Measurements from ENCODE around the gene ZXDC.

Gene ZXDC

GRCh38 chr3:126452213-126452612, 23.5 kb downstream of the ZXDC start:
- no peak for DNase-seq (ENCODE audit: low spot score)

- no peak for DNase-seq (ENCODE audit: low spot score)
Observed at GRCh38 chr3:126451511-126451910, 24.2 kb downstream of the ZXDC start.

DNA sequence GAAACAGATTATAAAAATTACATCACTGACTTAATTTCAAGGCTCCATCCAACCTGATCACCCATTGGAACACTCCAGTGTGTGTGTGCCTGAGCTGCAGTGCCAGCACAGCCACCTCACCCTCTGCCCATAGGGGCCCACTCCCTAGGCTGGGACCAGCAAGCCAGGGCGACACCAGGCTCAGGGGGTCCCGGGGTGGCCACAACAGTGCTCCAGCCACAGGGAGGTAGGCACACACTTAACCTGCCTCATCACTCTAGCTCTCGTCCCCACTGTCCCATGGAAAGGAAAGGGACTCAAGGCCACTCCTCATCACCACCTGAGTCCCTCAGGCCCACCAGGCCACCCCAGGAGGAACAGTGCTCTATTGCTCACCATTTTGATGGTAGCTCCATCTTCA, 24.9 kb downstream of the ZXDC start:
- no peak for DNase-seq (ENCODE audit: low spot score)

- DNase-seq (ENCODE audit: low spot score) = no peak
Observed at GRCh38 chr3:126450219-126450618, 25.5 kb downstream of the ZXDC start.

GRCh38 chr3:126449621-126450051, 26.1 kb downstream of the ZXDC start:
- no peak for DNase-seq (ENCODE audit: low spot score)

- DNase-seq (ENCODE audit: low spot score) = no peak
Observed at GRCh38 chr3:126448893-126449180, 26.9 kb downstream of the ZXDC start.

DNA sequence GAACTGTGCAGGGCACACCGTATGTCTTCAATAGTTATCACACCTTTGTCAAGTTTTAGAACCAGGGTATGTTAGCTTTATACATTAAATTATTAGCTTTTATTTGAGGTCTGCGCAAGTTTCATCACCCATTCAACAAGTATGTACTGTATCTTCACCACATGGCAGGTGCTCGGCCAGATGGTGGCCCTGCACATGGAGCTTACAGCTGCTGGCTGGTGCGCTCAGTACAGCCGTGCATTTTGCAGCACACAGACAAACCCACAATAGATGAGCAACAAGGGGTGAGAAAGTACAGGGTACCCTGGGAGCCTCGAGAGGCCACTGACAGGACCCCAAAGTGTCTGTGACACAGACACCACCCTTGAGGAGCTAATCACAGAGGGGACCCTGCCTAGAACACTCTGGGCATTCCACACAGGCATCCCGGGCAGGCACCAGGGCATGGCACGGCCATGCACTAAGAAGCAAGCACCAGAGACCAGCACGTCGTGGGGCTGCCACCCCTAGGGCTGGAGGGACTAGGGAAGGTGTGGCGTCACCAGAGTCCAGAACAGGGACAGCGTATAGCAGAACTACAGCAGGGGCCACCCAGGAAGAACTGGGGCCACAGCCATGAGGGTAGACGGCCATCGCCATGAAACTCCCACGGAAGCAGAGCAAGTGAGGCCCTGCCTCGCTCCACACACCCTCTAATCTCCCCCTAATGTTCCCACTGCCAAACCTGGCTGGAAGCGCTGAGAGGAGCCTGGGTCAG, 27.4 kb downstream of the ZXDC start:
- DNase-seq (ENCODE audit: low spot score) = no peak

DNA sequence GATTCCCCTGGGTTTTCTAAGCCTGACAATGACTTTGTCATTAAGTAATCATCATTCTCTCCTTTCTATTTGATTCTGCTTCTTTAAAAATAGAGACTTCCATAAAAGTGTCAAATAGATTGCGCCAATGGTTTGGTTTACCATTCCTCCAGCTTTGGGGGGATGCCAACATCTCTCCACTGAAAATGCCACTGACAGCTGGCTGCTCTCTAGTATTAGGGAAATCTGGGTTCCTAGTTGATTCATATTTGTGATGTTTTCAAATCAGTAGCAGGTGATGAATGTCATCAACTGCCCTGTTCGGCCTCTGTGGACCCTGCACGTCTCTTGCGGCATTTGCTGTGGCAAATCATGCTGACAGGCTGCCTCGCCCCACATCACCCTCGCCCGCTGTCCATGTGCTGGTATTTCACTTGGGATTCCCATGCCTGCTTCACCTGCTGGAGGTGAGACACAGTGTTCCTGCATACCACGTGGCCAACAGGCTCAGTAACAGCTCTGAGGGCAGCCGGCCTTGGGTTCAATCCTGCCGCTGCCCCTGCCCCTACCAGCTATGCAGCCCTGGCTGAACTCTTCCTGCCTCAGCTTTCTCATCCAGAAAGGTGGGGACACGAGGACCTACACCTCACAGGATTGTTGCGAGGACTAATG, 28.1 kb downstream of the ZXDC start:
- DNase-seq (ENCODE audit: low spot score) = no peak

- DNase-seq (ENCODE audit: low spot score) = no peak
Observed at GRCh38 chr3:126446791-126447190, 28.9 kb downstream of the ZXDC start.

GRCh38 chr3:126446301-126446700, 29.4 kb downstream of the ZXDC start:
- DNase-seq (ENCODE audit: low spot score) = no peak

- no peak for DNase-seq (ENCODE audit: low spot score)
Observed at GRCh38 chr3:126445506-126445905, 30.2 kb downstream of the ZXDC start.

- DNase-seq (ENCODE audit: low spot score) = no peak
Observed at GRCh38 chr3:126442856-126443242, 32.8 kb downstream of the ZXDC start.

DNA sequence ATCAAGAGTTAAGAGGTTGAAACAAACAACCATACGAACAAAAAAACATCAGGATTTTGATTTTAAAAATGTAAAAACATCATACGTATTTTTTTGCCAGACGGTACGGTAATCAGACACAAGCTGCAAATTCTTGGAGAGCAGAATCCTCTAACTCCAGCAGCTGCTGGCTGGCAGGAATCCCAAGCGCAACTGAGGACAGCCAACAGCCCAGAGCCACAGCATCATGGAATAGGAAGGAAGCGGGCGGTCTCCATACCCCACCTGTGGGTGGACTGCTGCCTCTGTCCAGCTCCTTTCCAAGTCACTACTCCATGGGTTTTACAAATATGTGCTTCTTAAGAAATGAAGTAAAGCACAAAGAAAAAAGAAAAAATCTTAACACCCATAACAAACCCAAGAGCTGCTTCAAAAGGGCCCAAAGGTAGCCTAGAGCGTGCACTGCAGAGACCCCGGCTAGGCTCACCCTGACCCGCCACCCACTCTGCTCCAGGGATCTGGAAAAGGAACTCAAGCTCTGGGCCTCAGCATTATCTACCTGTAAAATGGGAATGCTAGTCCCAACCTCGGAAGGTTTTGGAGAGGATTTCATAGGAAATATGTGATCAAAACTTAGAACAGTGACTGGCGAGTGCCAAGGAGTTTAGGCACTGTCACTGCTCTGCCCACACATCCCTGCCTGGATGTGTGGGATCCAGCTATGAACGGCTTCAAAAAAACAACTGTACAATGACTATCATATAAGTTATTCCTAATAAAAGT, 33.4 kb downstream of the ZXDC start:
- no peak for DNase-seq (ENCODE audit: low spot score)

- DNase-seq (ENCODE audit: low spot score) = no peak
Observed at GRCh38 chr3:126441256-126441880, 34.3 kb downstream of the ZXDC start.

DNA sequence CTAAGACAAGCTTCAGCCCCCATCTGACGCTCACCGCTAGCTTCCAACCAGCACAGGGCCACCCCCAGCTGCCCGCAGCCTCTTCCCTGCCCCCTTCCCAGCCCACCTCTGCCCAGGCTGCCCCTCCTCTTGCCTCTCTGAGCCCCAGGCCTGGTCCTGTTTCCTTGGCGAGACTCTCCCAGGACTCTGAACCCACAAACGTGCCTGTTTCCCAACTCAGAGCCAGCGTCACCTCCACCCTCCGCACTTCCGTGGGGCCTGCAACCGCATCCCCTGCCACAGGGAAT, 35.0 kb downstream of the ZXDC start:
- no peak for DNase-seq (ENCODE audit: low spot score)

GRCh38 chr3:126439968-126440708, 35.6 kb downstream of the ZXDC start:
- no peak for DNase-seq (ENCODE audit: low spot score)

- DNase-seq (ENCODE audit: low spot score) = no peak
Observed at GRCh38 chr3:126439346-126439967, 36.2 kb downstream of the ZXDC start.

DNA sequence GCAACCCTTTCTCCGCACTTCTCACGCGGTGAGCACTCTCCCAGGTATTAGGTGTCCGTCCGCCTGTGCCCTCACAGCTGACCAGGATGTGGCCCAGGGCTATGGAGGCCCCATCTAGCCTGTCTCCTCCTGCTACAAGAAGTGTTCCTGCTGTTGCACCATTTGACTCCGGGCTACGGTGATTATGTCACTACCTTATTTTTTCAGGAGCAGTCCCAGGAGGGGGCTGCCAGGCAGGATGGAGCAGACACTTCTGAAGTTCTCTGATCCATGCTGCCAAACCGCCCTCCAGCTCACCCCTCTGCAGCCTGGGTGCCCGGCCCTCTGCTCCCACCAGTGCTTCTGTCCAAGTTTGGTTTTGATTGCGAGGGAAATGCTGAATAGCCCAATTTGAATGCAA, 36.9 kb downstream of the ZXDC start:
- DNase-seq (ENCODE audit: low spot score) = no peak

- no peak for DNase-seq (ENCODE audit: low spot score)
Observed at GRCh38 chr3:126438186-126438585, 37.5 kb downstream of the ZXDC start.

DNA sequence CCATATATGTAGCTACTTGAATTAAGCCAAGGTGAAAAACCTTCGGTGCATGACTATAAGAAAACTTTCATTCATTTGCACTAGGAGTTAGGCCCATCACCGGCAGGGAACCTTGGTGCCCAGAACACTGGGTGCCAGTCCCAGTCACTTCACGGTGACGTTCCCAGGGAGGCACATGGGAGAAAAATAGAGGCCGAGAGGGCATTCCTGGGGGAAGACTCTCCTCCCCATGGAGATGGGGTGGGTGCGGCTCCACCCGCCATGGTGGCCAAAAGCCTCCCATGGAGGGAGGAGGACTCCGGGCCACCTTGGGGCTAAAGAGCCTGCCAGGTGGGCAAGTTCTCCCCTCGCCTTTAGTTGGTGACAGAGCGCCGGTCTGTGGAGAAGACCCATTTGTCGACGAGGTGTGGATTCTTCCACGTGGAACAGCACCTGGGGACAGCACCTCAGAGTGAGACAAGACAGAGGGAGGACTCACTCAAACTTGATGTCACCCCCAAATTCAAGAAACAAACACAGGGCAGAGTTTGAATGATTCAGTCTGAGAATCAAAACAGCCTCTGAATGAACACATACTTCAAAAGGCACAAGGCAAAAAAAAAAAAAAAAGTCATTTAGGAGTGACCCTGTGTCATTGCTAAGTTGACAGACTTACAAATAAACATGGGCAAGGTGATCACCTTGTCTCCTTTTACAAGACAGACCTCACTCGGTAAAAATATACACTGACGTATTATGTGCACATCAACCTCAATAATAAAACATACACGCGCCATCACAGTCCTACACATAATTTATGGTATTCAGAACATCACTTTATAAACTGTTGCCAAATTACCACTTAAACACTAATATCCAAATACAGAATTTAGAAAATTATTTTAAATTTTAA, 38.6 kb downstream of the ZXDC start:
- no peak for DNase-seq (ENCODE audit: low spot score)
